KMS-11 (cell line): ENCODE data around the gene GRIK1.

ENCODE experiments used
- H2AFZ ChIP-seq: fragments of 200-600 bp; sonication (generic); 2 replicates; pipeline ENCODE4 v1.6.1; 2016; ENCODE audit warnings: antibody characterized with exemption, mixed run types, low read depth
- H3K27ac ChIP-seq: fragments of 200-600 bp; sonication (generic); 2 replicates; pipeline ENCODE4 v1.6.1; 2016; ENCODE audit warnings: mild to moderate bottlenecking, mixed run types
- H3K27me3 ChIP-seq: fragments of 200-600 bp; sonication (generic); 2 replicates; pipeline ENCODE4 v1.6.1; 2017; ENCODE audit warnings: mild to moderate bottlenecking, low read depth, mixed run types, moderate library complexity; ENCODE audit not compliant: insufficient read depth
- H3K36me3 ChIP-seq: fragments of 200-600 bp; sonication (generic); 2 replicates; pipeline ENCODE4 v1.6.1; 2017; ENCODE audit warnings: mild to moderate bottlenecking, mixed run types; ENCODE audit not compliant: insufficient read depth
- H3K4me1 ChIP-seq: fragments of 200-600 bp; sonication (generic); 2 replicates; pipeline ENCODE4 v1.6.1; 2016; ENCODE audit warnings: mild to moderate bottlenecking, low read depth, mixed run types; ENCODE audit not compliant: poor library complexity, severe bottlenecking
- H3K4me2 ChIP-seq: fragments of 200-600 bp; sonication (generic); 2 replicates; pipeline ENCODE4 v1.7.0; 2016; ENCODE audit warnings: mild to moderate bottlenecking, mixed run types
- H3K4me3 ChIP-seq: fragments of 200-600 bp; sonication (generic); IDR thresholded peaks from 2 replicates; pipeline ENCODE4 v1.6.1; 2017; ENCODE audit warnings: low read depth, low read length, mixed read lengths; ENCODE audit not compliant: insufficient read depth
- H3K79me2 ChIP-seq: fragments of 200-600 bp; sonication (generic); 2 replicates; pipeline ENCODE4 v1.6.1; 2016; ENCODE audit warnings: low read depth, mixed run types; ENCODE audit not compliant: insufficient read depth
- H3K9ac ChIP-seq: fragments of 200-600 bp; sonication (generic); 2 replicates; pipeline ENCODE4 v1.6.1; 2016; ENCODE audit warnings: mild to moderate bottlenecking, mixed run types
- H4K20me1 ChIP-seq: fragments of 200-600 bp; sonication (generic); 2 replicates; pipeline ENCODE4 v1.6.1; 2016; ENCODE audit warnings: mild to moderate bottlenecking, mixed run types; ENCODE audit not compliant: insufficient read depth
- CTCF ChIP-seq: fragments of 200-600 bp; sonication (generic); conservative IDR thresholded peaks from 2 replicates; pipeline ENCODE4 v1.6.1; 2017; ENCODE audit warnings: low read depth, mild to moderate bottlenecking, antibody characterized with exemption, low read length, moderate library complexity, mixed read lengths

GRIK1 gene

DNA sequence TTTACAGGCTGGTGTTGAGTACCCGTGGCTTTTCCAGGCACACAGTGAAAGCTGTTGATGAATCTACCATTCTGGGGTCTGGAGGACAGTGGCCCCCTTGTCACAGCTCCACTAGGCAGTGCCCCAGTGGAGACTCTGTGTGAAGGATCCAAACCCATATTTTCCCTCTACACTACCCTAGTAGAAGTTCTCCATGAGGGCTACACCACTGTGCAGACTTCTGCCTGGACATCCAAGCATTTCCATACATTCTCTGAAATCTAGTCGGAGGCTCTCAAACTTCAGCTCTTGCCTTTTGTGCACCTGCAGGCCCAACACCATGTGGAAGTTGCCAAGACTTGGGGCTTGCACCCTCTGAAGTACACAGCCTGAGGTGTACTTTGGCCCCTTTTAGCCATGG, 413.3 kb downstream of the GRIK1 start:
- Histone ChIP-seq H3K36me3 (no peaks in the 10 kb centered on the region), H2AFZ (no peak overlapping the region), H3K4me3 (no peak overlapping the region), H3K27ac (no peak overlapping the region), H4K20me1 (no peaks in the 10 kb centered on the region), H3K27me3 (no peaks in the 10 kb centered on the region), H3K4me2 (no peak overlapping the region), H3K4me1 (no peaks in the 10 kb centered on the region), H3K9ac (no peak overlapping the region), H3K79me2 (no peaks in the 10 kb centered on the region)
- TF ChIP-seq CTCF = no peak

DNA sequence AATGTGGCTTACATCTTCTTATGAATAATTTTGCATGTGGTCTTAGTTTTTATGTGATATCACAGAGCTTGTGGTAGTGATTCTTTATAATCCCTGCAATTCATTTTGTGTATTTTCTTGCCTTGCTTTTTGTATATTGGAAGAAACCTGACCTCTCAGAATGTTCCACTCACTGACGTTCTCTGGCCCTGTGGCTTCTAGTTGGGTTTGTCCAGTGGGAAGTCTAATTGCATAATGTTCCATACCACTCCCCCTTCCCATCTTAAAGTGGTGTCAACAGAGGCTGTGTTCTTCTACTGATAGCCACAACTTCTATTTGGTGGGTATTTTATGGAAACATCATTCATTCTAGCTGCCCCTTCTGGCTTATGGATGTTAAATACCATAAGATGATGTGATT, 415.7 kb downstream of the GRIK1 start:
- no peaks in the 10 kb centered on the region for H3K27me3 ChIP-seq
- no peaks in the 10 kb centered on the region for H4K20me1 ChIP-seq
- H3K4me2 ChIP-seq = no peak overlapping the region
- H3K79me2 ChIP-seq = no peaks in the 10 kb centered on the region
- no peak overlapping the region for H3K9ac ChIP-seq
- no peak overlapping the region for H2AFZ ChIP-seq
- H3K4me3 ChIP-seq = no peak overlapping the region
- H3K36me3 ChIP-seq = no peaks in the 10 kb centered on the region
- H3K27ac ChIP-seq = no peak overlapping the region
- H3K4me1 ChIP-seq = no peaks in the 10 kb centered on the region
- no peak for TF ChIP-seq CTCF

DNA sequence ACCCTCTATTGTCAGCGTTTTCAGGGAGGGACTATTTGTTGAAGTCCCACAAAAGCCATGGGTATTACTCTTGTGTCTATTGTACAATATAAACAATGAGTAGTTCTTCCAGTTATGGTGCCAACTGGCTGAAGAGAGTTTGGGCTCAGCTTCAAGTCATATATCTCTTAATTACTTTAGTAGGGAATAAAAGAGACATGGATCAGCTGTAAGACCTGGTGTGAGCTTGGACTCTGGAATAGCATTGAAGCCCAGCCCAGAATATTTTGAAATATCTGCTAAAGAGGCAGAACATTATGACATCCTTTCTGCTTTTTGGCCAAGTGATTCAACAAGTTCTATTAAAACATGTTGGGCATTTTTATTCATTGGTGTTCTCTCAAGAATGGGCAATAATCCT, 416.1 kb downstream of the GRIK1 start:
- Histone ChIP-seq H2AFZ (no peak overlapping the region), H4K20me1 (no peaks in the 10 kb centered on the region), H3K36me3 (no peaks in the 10 kb centered on the region), H3K27ac (no peak overlapping the region), H3K27me3 (no peaks in the 10 kb centered on the region), H3K4me3 (no peak overlapping the region), H3K9ac (no peak overlapping the region), H3K4me2 (no peak overlapping the region), H3K4me1 (no peaks in the 10 kb centered on the region), H3K79me2 (no peaks in the 10 kb centered on the region)
- TF ChIP-seq CTCF = no peak

- H3K79me2 ChIP-seq = no peaks in the 10 kb centered on the region
- H3K36me3 ChIP-seq = no peaks in the 10 kb centered on the region
- no peak overlapping the region for H3K9ac ChIP-seq
- no peak overlapping the region for H2AFZ ChIP-seq
- H4K20me1 ChIP-seq = no peaks in the 10 kb centered on the region
- H3K4me3 ChIP-seq = no peak overlapping the region
- no peak overlapping the region for H3K4me2 ChIP-seq
- no peaks in the 10 kb centered on the region for H3K4me1 ChIP-seq
- no peak for TF ChIP-seq CTCF
- H3K27me3 ChIP-seq = no peaks in the 10 kb centered on the region
- no peak overlapping the region for H3K27ac ChIP-seq
Observed at GRCh38 chr21:29521872-29522271, 417.9 kb downstream of the GRIK1 start.

DNA sequence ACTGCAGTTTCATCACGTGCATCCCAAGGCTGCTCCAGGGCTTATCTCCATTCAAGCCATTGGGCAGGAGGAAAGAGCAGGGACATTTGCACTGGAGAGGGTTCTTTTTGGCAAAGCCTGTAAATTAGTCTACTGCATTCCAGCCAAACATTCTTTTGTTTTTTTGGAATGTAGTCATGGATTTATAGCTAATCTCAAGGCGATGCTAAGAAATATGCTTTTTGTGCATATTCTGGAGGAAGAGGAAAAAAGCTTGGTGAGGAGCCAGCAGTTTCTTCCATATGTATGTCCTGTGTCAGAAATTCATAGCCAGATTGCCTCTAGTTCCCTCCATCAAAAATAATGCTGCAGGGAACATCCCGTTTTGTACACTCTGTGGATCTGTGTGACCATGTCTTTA, 419.6 kb downstream of the GRIK1 start:
- no peak overlapping the region for H3K4me2 ChIP-seq
- TF ChIP-seq CTCF = no peak
- no peak overlapping the region for H3K4me3 ChIP-seq
- H3K9ac ChIP-seq = no peak overlapping the region
- no peaks in the 10 kb centered on the region for H3K4me1 ChIP-seq
- no peak overlapping the region for H2AFZ ChIP-seq
- H3K36me3 ChIP-seq = no peaks in the 10 kb centered on the region
- no peaks in the 10 kb centered on the region for H4K20me1 ChIP-seq
- no peaks in the 10 kb centered on the region for H3K79me2 ChIP-seq
- no peak overlapping the region for H3K27ac ChIP-seq
- no peaks in the 10 kb centered on the region for H3K27me3 ChIP-seq
